Liver (tissue), 9 donors: Measurements from ENCODE around the gene OLFML2B. TPM values are rescaled to one million over a fixed set of nuclear protein-coding genes. Genes with fewer than 3 reads are reported as not detected.

Experiments
- DNase-seq: peaks from one replicate; pipeline ENCODE4 v3.0.0-alpha.2; 2017; ENCODE audit warnings: low spot score
- H3K27ac ChIP-seq, 2 donors: one replicate each; pipeline ENCODE4 v1.7.0; 2013; ENCODE audit warnings: inconsistent platforms in 2 of 2, low read length in 2 of 2, control low read depth in 1 of 2, low read depth in 1 of 2, mild to moderate bottlenecking in 1 of 2
- H3K27me3 ChIP-seq, 4 donors: one replicate each; pipeline versions ENCODE4 v1.6.1 to v1.7.0; 2013; ENCODE audit warnings: low read length in 3 of 4, inconsistent platforms in 1 of 4, mild to moderate bottlenecking in 1 of 4, moderate library complexity in 1 of 4; ENCODE audit not compliant: control insufficient read depth in 4 of 4, insufficient read depth in 4 of 4
- H3K36me3 ChIP-seq, 4 donors: one replicate each; pipeline versions ENCODE4 v1.6.1 to v1.7.0; 2013; ENCODE audit warnings: low read length in 3 of 4, mild to moderate bottlenecking in 3 of 4, low read depth in 1 of 4, moderate library complexity in 1 of 4; ENCODE audit not compliant: control insufficient read depth in 4 of 4, insufficient read depth in 3 of 4
- H3K4me1 ChIP-seq, 4 donors: one replicate each; pipeline versions ENCODE4 v1.6.1 to v1.7.0; 2013; ENCODE audit warnings: low read length in 3 of 4, mild to moderate bottlenecking in 3 of 4, moderate library complexity in 1 of 4; ENCODE audit not compliant: control insufficient read depth in 4 of 4, insufficient read depth in 4 of 4
- H3K4me3 ChIP-seq, 3 donors: one replicate each; pipeline versions ENCODE4 v1.6.1 to v1.7.0; 2013; ENCODE audit warnings: low read length in 3 of 3, control low read depth in 1 of 3, low read depth in 1 of 3, mild to moderate bottlenecking in 1 of 3
- H3K9ac ChIP-seq, 2 donors: one replicate each; pipeline ENCODE4 v1.7.0; 2013; ENCODE audit warnings: low read length in 2 of 2, mild to moderate bottlenecking in 2 of 2, moderate library complexity in 2 of 2, control low read depth in 1 of 2, low read depth in 1 of 2
- H3K9me3 ChIP-seq, 4 donors: one replicate each; pipeline versions ENCODE4 v1.6.1 to v1.7.0; 2013; ENCODE audit warnings: low read length in 3 of 4; ENCODE audit not compliant: control insufficient read depth in 4 of 4
- EGR1 ChIP-seq, 2 donors: IDR thresholded peaks; 2 replicates each; pipeline ENCODE4 v1.6.1; 2016 to 2018; ENCODE audit warnings: antibody characterized with exemption in 2 of 2, low read depth in 2 of 2
- FOXA1 ChIP-seq: IDR thresholded peaks from 2 replicates; pipeline ENCODE4 v1.6.1; 2016; ENCODE audit warnings: antibody characterized with exemption
- FOXA2 ChIP-seq: IDR thresholded peaks from 2 replicates; pipeline ENCODE4 v1.6.1; 2016; ENCODE audit warnings: antibody characterized with exemption
- HNF4A ChIP-seq, 2 donors: conservative IDR thresholded peaks; 2 replicates each; pipeline ENCODE4 v1.6.1; 2016; ENCODE audit warnings: antibody characterized with exemption in 2 of 2, mild to moderate bottlenecking in 2 of 2
- HNF4G ChIP-seq: IDR thresholded peaks from 2 replicates; pipeline ENCODE4 v1.6.1; 2016; ENCODE audit warnings: antibody characterized with exemption
- JUND ChIP-seq, 2 donors: IDR thresholded peaks; 2 replicates each; pipeline ENCODE4 v1.6.1; 2016; ENCODE audit warnings: antibody characterized with exemption in 2 of 2
- RAD21 ChIP-seq, 2 donors: IDR thresholded peaks; 2 replicates each; pipeline ENCODE4 v1.6.1; 2016; ENCODE audit warnings: antibody characterized with exemption in 2 of 2, mild to moderate bottlenecking in 2 of 2
- RXRA ChIP-seq, 2 donors: IDR thresholded peaks; 2 replicates each; pipeline ENCODE4 v1.6.1; 2017 to 2018; ENCODE audit warnings: antibody characterized with exemption in 2 of 2, mild to moderate bottlenecking in 1 of 2
- SP1 ChIP-seq: IDR thresholded peaks from 2 replicates; pipeline ENCODE4 v1.6.1; 2018; ENCODE audit warnings: antibody characterized with exemption, mild to moderate bottlenecking
- YY1 ChIP-seq: IDR thresholded peaks from 2 replicates; pipeline ENCODE4 v1.6.1; 2016; ENCODE audit warnings: antibody characterized with exemption, mild to moderate bottlenecking
- WGBS: extraction: QIAGEN DNeasy Blood & Tissue Kit; methylation state at CpG from one replicate; pipeline ENCODE4 v1.1.7; 2013; 5-methylcytosine and 5-hydroxymethylcytosine counted together
- polyA plus RNA-seq, 2 donors: library from polyadenylated mRNA; stranded (reverse) in 1 of 2; unstranded in 1 of 2; fragments of 200-250 nt in 1 of 2; fragments of >200 nt in 1 of 2; fragmentation: Nextera tagmentation in 1 of 2; extraction: Ambion mirVana in 1 of 2; gene quantifications; one replicate each; pipeline versions ENCODE4 v1.2.1 to v1.2.3, GENCODE V29; 2013 to 2015
- total RNA-seq, 2 donors: library from RNA; depleted of rRNA; stranded (reverse); fragments of >200 nt; gene quantifications; one replicate each; pipeline ENCODE4 v1.2.3, GENCODE V29; 2014
- TF ChIP-seq, protein P1 (sequence below): fragments of 150-350 bp; IDR thresholded peaks from 2 replicates; pipeline ENCODE4 v1.5.1; 2017; ENCODE audit warnings: improper control_type of control experiment, low read depth, low read length; ENCODE audit not compliant: missing input control
- TF ChIP-seq, protein P2 (sequence below): IDR thresholded peaks from 2 replicates; pipeline ENCODE4 v1.6.1; 2016; ENCODE audit warnings: antibody characterized with exemption
- TF ChIP-seq, protein P3 (sequence below): IDR thresholded peaks from 2 replicates; pipeline ENCODE4 v1.6.1; 2016; ENCODE audit warnings: antibody characterized with exemption
- TF ChIP-seq, protein P4 (sequence below): IDR thresholded peaks from 2 replicates; pipeline ENCODE4 v1.6.1; 2016; ENCODE audit warnings: antibody characterized with exemption, mild to moderate bottlenecking
- donor health status: healthy.
- donor health status: healthy.
- donor health status: healthy.
- donor health status: healthy.
- donor health status: healthy.

Gene OLFML2B
- total and polyA plus RNA-seq, 4 donors: 0.54 to 0.84 (median 0.74) TPM

DNA sequence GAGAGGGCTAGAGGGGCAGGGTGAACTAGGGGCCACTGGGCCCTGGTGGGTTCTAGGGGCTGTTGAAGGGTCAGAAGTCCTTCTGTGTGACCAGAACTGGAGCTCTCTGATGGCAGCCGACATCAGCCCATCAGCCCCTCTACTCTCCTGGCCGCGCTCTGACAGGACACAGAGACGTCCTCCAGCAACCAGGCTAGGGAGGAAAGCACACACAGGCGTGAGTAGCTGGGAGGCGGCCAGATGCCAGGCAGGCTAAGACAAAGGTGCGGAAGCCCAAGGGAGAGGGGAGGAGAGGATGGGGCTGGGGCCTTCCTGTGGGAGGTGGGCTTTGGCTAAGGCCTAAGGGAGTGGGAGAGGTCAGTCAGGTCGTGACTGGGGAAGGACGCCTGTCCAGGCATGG is 50.8 kb downstream of the OLFML2B start:
- H3K4me3 ChIP-seq: no peak overlapping the region
- 93% methylated on average over 9 of the region's 9 CpGs for WGBS
- H3K9me3 ChIP-seq: no peaks in the 10 kb centered on the region
- no peaks in the 10 kb centered on the region for H3K27me3 ChIP-seq
- H3K9ac ChIP-seq: no peak overlapping the region
- peaks cover 0 to 4% (median 0%) of the 10 kb centered on the region in 4 donors for H3K4me1 ChIP-seq
- TF ChIP-seq FOXA1 (no peak), RXRA (IDR thresholded peaks at IDR 0.05) (no peak)
- H3K36me3 ChIP-seq: no peaks in the 10 kb centered on the region
- DNase-seq: no peak
- no peak overlapping the region for H3K27ac ChIP-seq

DNA sequence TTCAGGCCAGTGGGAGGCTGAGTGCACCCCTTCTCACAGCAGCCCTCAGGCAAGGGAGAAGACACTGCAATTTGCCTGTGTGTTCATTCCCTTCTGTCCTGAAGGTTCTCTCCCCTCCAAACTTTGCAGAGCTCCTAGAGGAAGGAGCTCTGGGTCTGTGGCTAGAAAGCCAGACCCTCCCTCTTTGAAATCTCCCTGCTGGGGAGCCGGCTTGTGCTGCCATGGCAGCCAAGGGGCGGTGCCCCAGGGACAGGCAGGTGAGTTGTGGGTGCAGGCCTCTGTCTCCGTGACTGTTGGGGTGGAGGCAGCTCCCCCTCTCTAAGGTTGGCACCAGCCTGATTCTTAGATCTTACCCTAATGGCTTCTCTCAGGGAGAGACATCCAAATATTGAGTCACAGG is 53.0 kb downstream of the OLFML2B start:
- DNase-seq: no peak
- TF ChIP-seq, protein P1, sequence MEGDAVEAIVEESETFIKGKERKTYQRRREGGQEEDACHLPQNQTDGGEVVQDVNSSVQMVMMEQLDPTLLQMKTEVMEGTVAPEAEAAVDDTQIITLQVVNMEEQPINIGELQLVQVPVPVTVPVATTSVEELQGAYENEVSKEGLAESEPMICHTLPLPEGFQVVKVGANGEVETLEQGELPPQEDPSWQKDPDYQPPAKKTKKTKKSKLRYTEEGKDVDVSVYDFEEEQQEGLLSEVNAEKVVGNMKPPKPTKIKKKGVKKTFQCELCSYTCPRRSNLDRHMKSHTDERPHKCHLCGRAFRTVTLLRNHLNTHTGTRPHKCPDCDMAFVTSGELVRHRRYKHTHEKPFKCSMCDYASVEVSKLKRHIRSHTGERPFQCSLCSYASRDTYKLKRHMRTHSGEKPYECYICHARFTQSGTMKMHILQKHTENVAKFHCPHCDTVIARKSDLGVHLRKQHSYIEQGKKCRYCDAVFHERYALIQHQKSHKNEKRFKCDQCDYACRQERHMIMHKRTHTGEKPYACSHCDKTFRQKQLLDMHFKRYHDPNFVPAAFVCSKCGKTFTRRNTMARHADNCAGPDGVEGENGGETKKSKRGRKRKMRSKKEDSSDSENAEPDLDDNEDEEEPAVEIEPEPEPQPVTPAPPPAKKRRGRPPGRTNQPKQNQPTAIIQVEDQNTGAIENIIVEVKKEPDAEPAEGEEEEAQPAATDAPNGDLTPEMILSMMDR: no peak
- TF ChIP-seq, protein P2, sequence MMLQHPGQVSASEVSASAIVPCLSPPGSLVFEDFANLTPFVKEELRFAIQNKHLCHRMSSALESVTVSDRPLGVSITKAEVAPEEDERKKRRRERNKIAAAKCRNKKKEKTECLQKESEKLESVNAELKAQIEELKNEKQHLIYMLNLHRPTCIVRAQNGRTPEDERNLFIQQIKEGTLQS: no peak
- TF ChIP-seq HNF4A (conservative IDR thresholded peaks at IDR 0.05): no peak
- no peak for TF ChIP-seq FOXA2
- TF ChIP-seq RAD21 (IDR thresholded peaks at IDR 0.05): no peak
- TF ChIP-seq, protein P3, sequence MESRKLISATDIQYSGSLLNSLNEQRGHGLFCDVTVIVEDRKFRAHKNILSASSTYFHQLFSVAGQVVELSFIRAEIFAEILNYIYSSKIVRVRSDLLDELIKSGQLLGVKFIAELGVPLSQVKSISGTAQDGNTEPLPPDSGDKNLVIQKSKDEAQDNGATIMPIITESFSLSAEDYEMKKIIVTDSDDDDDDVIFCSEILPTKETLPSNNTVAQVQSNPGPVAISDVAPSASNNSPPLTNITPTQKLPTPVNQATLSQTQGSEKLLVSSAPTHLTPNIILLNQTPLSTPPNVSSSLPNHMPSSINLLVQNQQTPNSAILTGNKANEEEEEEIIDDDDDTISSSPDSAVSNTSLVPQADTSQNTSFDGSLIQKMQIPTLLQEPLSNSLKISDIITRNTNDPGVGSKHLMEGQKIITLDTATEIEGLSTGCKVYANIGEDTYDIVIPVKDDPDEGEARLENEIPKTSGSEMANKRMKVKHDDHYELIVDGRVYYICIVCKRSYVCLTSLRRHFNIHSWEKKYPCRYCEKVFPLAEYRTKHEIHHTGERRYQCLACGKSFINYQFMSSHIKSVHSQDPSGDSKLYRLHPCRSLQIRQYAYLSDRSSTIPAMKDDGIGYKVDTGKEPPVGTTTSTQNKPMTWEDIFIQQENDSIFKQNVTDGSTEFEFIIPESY: no peak
- no peak for TF ChIP-seq HNF4G
- no peak for TF ChIP-seq JUND (IDR thresholded peaks at IDR 0.05)
- no peak for TF ChIP-seq YY1
- TF ChIP-seq SP1: no peak
- no peak for TF ChIP-seq RXRA (IDR thresholded peaks at IDR 0.05)
- no peak for TF ChIP-seq EGR1 (IDR thresholded peaks at IDR 0.05; ENCODE audit: low read depth in 2 of 2)
- TF ChIP-seq, protein P4, sequence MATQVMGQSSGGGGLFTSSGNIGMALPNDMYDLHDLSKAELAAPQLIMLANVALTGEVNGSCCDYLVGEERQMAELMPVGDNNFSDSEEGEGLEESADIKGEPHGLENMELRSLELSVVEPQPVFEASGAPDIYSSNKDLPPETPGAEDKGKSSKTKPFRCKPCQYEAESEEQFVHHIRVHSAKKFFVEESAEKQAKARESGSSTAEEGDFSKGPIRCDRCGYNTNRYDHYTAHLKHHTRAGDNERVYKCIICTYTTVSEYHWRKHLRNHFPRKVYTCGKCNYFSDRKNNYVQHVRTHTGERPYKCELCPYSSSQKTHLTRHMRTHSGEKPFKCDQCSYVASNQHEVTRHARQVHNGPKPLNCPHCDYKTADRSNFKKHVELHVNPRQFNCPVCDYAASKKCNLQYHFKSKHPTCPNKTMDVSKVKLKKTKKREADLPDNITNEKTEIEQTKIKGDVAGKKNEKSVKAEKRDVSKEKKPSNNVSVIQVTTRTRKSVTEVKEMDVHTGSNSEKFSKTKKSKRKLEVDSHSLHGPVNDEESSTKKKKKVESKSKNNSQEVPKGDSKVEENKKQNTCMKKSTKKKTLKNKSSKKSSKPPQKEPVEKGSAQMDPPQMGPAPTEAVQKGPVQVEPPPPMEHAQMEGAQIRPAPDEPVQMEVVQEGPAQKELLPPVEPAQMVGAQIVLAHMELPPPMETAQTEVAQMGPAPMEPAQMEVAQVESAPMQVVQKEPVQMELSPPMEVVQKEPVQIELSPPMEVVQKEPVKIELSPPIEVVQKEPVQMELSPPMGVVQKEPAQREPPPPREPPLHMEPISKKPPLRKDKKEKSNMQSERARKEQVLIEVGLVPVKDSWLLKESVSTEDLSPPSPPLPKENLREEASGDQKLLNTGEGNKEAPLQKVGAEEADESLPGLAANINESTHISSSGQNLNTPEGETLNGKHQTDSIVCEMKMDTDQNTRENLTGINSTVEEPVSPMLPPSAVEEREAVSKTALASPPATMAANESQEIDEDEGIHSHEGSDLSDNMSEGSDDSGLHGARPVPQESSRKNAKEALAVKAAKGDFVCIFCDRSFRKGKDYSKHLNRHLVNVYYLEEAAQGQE: no peak

More for the DNA sequence above, 53.0 kb downstream of the OLFML2B start:
- Histone ChIP-seq H3K4me3 (no peak overlapping the region), H3K9me3 (no peaks in the 10 kb centered on the region), H3K36me3 (peaks cover 0 to 7% (median 4%) of the 10 kb centered on the region in 4 donors), H3K4me1 (peaks cover 0 to 4% (median 0%) of the 10 kb centered on the region in 4 donors), H3K27ac (no peak overlapping the region), H3K9ac (no peak overlapping the region), H3K27me3 (no peaks in the 10 kb centered on the region)
- 78% methylated on average over 3 of the region's 3 CpGs for WGBS
